Calu3 (cell line): ENCODE measurements around the gene SPEF1. TPM values are rescaled to one million over a fixed set of nuclear protein-coding genes. Genes with fewer than 3 reads are reported as not detected.
A peak's percentile ranks its signal among the peaks of the same experiment; 100 is the strongest.

Source experiments
- BruUV-seq: library from RNA; stranded (reverse); fragments of 400-500 nt; replicated peaks from 2 replicates; lab custom pipeline; 2021; lab: Mats Ljungman, UMichigan
- CTCF ChIA-PET: fragments of 300-600 bp; sonication (Branson Sonifier 250); formaldehyde crosslinking; loops from one replicate; lab custom pipeline; 2022; ENCODE audit warnings: antibody characterized with exemption; lab: Charles Lee
- DNase-seq: peaks from one replicate; pipeline ENCODE4 v3.0.0; 2022
- H3K27ac Mint-ChIP-seq: one replicate; pipeline ENCODE4 v1.8.0; 2022; ENCODE audit warnings: mixed read lengths; ENCODE audit not compliant: unreplicated experiment
- H3K27me3 Mint-ChIP-seq: one replicate; pipeline ENCODE4 v1.8.0; 2022; ENCODE audit warnings: mixed read lengths; ENCODE audit not compliant: unreplicated experiment
- H3K36me3 Mint-ChIP-seq: one replicate; pipeline ENCODE4 v1.8.0; 2022; ENCODE audit warnings: mild to moderate bottlenecking, moderate library complexity, mixed read lengths; ENCODE audit not compliant: insufficient read depth, unreplicated experiment
- H3K4me1 Mint-ChIP-seq: one replicate; pipeline ENCODE4 v1.8.0; 2022; ENCODE audit warnings: mild to moderate bottlenecking, low read depth, mixed read lengths; ENCODE audit not compliant: unreplicated experiment
- H3K4me3 Mint-ChIP-seq: one replicate; pipeline ENCODE4 v1.8.0; 2022; ENCODE audit warnings: mild to moderate bottlenecking, low read depth, moderate library complexity, mixed read lengths; ENCODE audit not compliant: unreplicated experiment
- H3K9me3 Mint-ChIP-seq: one replicate; pipeline ENCODE4 v1.8.0; 2022; ENCODE audit warnings: low read depth, mixed read lengths; ENCODE audit not compliant: unreplicated experiment
- CTCF ChIP-seq: fragments of 200-600 bp; IDR thresholded peaks from one replicate; pipeline ENCODE4 v1.8.0; 2022; ENCODE audit warnings: antibody characterized with exemption; ENCODE audit not compliant: unreplicated experiment
- intact Hi-C: fragments of 100-400 bp; cut with micrococcal nuclease; formaldehyde crosslinking; loops from one replicate; pipeline ENCODE4 v1.10.0; 2022; ENCODE audit not compliant: unreplicated experiment
- total RNA-seq: library from RNA; stranded (reverse); gene quantifications from 2 replicates; pipeline ENCODE4 v1.2.3, GENCODE V29; 2022

Gene SPEF1
- total RNA-seq, 1 experiment from 2014 or later = 0.28 TPM

- Mint-ChIP-seq H3K4me3 (no peak overlapping the region), H3K9me3 (no peaks in the 10 kb centered on the region), H3K27ac (peak overlapping the region; percentile 39), H3K27me3 (no peaks in the 10 kb centered on the region), H3K36me3 (peaks cover 12% of the 10 kb centered on the region), H3K4me1 (peaks cover 12% of the 10 kb centered on the region)
- no TSS peak for BruUV-seq
- intact Hi-C loops = no loop called here
- TF ChIP-seq CTCF = no peak
- DNase-seq = no peak
- CTCF ChIA-PET = interaction anchor here (0.6 kb wide), 1 partner anchor 62 kb away, joined by 3 read pairs; no protein-coding TSS in a partner anchor
Observed at GRCh38 chr20:3788685-3789155, 7.5 kb upstream of the SPEF1 start.

- peaks cover 21% of the 10 kb centered on the region for H3K4me1 Mint-ChIP-seq
- H3K27me3 Mint-ChIP-seq = no peaks in the 10 kb centered on the region
- CTCF ChIA-PET = interaction anchor here (1.0 to 3.2 kb wide), 4 partner anchors 9 to 67 kb away, joined by 3 to 25 read pairs (median 3); partner anchors contain the start of genes AP5S1 and CDC25B
- peaks cover 23% of the 10 kb centered on the region for H3K36me3 Mint-ChIP-seq
- no peak overlapping the region for H3K4me3 Mint-ChIP-seq
- no peak for DNase-seq
- H3K9me3 Mint-ChIP-seq = no peaks in the 10 kb centered on the region
- no peak for TF ChIP-seq CTCF
- no TSS peak for BruUV-seq
- no peak overlapping the region for H3K27ac Mint-ChIP-seq
- intact Hi-C loops = loop anchor here (2.0 kb wide), 1 partner anchor 33 kb away; the partner anchor contains the start of gene AP5S1
Observed at GRCh38 chr20:3787324-3788014, 6.2 kb upstream of the SPEF1 start.

- TF ChIP-seq CTCF = peak; percentile 73
- DNase-seq = peak; percentile 94
- Mint-ChIP-seq H3K27me3 (no peaks in the 10 kb centered on the region), H3K27ac (no peak within 1 kb of the TSS), H3K9me3 (no peaks in the 10 kb centered on the region), H3K4me1 (peaks cover 21% of the 10 kb centered on the region), H3K36me3 (peaks cover 30% of the 10 kb centered on the region), H3K4me3 (peak within 1 kb of the TSS; percentile 50)
- intact Hi-C loops = loop anchor here (2.0 kb wide), 1 partner anchor 34 kb away; the partner anchor contains the start of gene AP5S1
- CTCF ChIA-PET = interaction anchor here (0.6 to 3.2 kb wide), 5 partner anchors 9 to 68 kb away, joined by 3 to 25 read pairs (median 3); partner anchors contain the start of genes AP5S1, CDC25B and MAVS
- no TSS peak for BruUV-seq
Observed at GRCh38 chr20:3786665-3787323, 5.5 kb upstream of the SPEF1 start, which contains the start of gene CENPB. CENPB (minus strand) TSS chr20:3786740; CDS start chr20:3786483, 257 bp downstream.

- TF ChIP-seq CTCF = no peak
- Mint-ChIP-seq H3K27me3 (no peaks in the 10 kb centered on the region), H3K9me3 (no peaks in the 10 kb centered on the region), H3K36me3 (peaks cover 37% of the 10 kb centered on the region), H3K4me3 (peak overlapping the region; percentile 50), H3K27ac (no peak overlapping the region), H3K4me1 (peaks cover 21% of the 10 kb centered on the region)
- no peak for DNase-seq
- BruUV-seq = no TSS peak
- CTCF ChIA-PET = interaction anchor here (0.6 to 3.2 kb wide), 3 partner anchors 27 to 61 kb away, joined by 3 to 25 read pairs (median 3); partner anchors contain the start of genes AP5S1 and MAVS
- intact Hi-C loops = loop anchor here (2.0 kb wide), 1 partner anchor 35 kb away; the partner anchor contains the start of gene AP5S1
Observed at GRCh38 chr20:3786126-3786484, 4.9 kb upstream of the SPEF1 start.
